Smooth muscle cell (in vitro differentiated cells): ENCODE results near the gene COL1A1. TPM values are rescaled to one million over a fixed set of nuclear protein-coding genes. Genes with fewer than 3 reads are reported as not detected.

Experiments
- DNase-seq: peaks from one replicate; lab custom pipeline; 2025; ENCODE audit not compliant: unreplicated experiment; lab: John Stamatoyannopoulos, UW
- H2AFZ ChIP-seq: fragments of 200-600 bp; sonication (generic); 2 replicates; pipeline ENCODE4 v1.6.0; 2016; ENCODE audit warnings: antibody characterized with exemption, low read depth, mild to moderate bottlenecking
- H3F3A ChIP-seq: fragments of 200-600 bp; sonication (generic); 2 replicates; pipeline ENCODE4 v1.6.0; 2017; ENCODE audit warnings: antibody characterized with exemption, low read depth
- H3K27ac ChIP-seq: fragments of 200-600 bp; sonication (generic); 2 replicates; pipeline ENCODE4 v1.5.1; 2016; ENCODE audit warnings: low read depth, mild to moderate bottlenecking
- H3K27me3 ChIP-seq: fragments of 200-600 bp; sonication (generic); 2 replicates; pipeline ENCODE4 v1.6.1; 2016; ENCODE audit warnings: low read depth, mild to moderate bottlenecking
- H3K36me3 ChIP-seq: fragments of 200-600 bp; sonication (generic); 2 replicates; pipeline ENCODE4 v1.5.1; 2016; ENCODE audit warnings: low read depth
- H3K4me1 ChIP-seq: fragments of 200-600 bp; sonication (generic); 2 replicates; pipeline ENCODE4 v1.5.1; 2016; ENCODE audit warnings: low read depth
- H3K4me2 ChIP-seq: fragments of 200-600 bp; sonication (generic); 2 replicates; pipeline ENCODE4 v1.6.0; 2016; ENCODE audit warnings: mild to moderate bottlenecking
- H3K4me3 ChIP-seq: fragments of 200-600 bp; sonication (generic); 2 replicates; pipeline ENCODE4 v1.5.1; 2016; ENCODE audit warnings: mild to moderate bottlenecking
- H3K79me2 ChIP-seq: fragments of 200-600 bp; sonication (generic); 2 replicates; pipeline ENCODE4 v1.6.0; 2016; ENCODE audit warnings: low read depth, mild to moderate bottlenecking
- H3K9ac ChIP-seq: fragments of 200-600 bp; sonication (generic); 2 replicates; pipeline ENCODE4 v1.6.0; 2016; ENCODE audit warnings: low read depth
- H3K9me3 ChIP-seq: fragments of 200-600 bp; sonication (generic); replicated peaks from 2 replicates; pipeline ENCODE4 v1.5.1; 2016; ENCODE audit warnings: low read depth
- H4K20me1 ChIP-seq: fragments of 200-600 bp; sonication (generic); 2 replicates; pipeline ENCODE4 v1.6.0; 2016; ENCODE audit warnings: low read depth
- WGBS: methylation state at CpG from one replicate; pipeline ENCODE4 v1.1.7; 2016; ENCODE audit warnings: low lambda C conversion rate; 5-methylcytosine and 5-hydroxymethylcytosine counted together
- polyA plus RNA-seq: library from polyadenylated mRNA; unstranded; fragments of >200 nt; fragmentation: Nextera tagmentation; extraction: Ambion mirVana; gene quantifications from 2 replicates; pipeline ENCODE4 v1.2.1, GENCODE V29; 2016
- total RNA-seq: library from RNA; depleted of rRNA; stranded (reverse); fragments of >200 nt; gene quantifications from 2 replicates; pipeline ENCODE4 v1.2.3, GENCODE V29; 2014
- TF ChIP-seq, protein P1 (sequence below): fragments of 200-600 bp; sonication (generic); IDR thresholded peaks from 2 replicates; pipeline ENCODE4 v1.5.1; 2017; ENCODE audit warnings: borderline replicate concordance, mild to moderate bottlenecking, antibody characterized with exemption; ENCODE audit not compliant: insufficient read depth, poor library complexity, severe bottlenecking

The COL1A1 gene
- total and polyA plus RNA-seq, 2 experiments from 2014 or later: 4,141 to 25,649 TPM

DNA sequence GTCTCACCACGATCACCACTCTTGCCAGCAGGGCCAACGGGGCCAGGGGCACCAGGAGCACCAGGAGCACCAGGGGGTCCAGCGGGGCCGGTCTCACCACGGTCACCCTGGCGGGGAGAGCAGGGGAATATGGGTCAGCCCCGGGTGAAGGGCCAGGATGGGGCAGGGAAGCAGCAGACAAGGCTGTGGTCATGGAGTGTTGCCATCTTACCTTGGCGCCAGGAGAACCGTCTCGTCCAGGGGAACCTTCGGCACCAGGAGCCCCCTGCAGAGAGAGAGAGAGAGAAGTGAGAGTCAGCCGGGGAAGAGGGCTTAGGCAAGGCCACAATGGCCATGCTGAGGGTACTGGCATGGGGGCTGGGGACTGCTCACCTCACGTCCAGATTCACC, 12.9 kb downstream of the COL1A1 start:
- peaks cover 13% of the 10 kb centered on the region for H3K79me2 ChIP-seq
- H3K4me3 ChIP-seq: no peak overlapping the region
- peaks cover 79% of the 10 kb centered on the region for H3F3A ChIP-seq
- H3K4me2 ChIP-seq: peak overlapping the region; percentile 13
- H3K36me3 ChIP-seq: peaks cover 8% of the 10 kb centered on the region
- no peaks in the 10 kb centered on the region for H3K9me3 ChIP-seq
- no peaks in the 10 kb centered on the region for H3K27me3 ChIP-seq
- peaks cover 8% of the 10 kb centered on the region for H3K4me1 ChIP-seq
- peak overlapping the region; percentile 99 for H3K27ac ChIP-seq
- H3K9ac ChIP-seq: no peak overlapping the region
- TF ChIP-seq, protein P1, sequence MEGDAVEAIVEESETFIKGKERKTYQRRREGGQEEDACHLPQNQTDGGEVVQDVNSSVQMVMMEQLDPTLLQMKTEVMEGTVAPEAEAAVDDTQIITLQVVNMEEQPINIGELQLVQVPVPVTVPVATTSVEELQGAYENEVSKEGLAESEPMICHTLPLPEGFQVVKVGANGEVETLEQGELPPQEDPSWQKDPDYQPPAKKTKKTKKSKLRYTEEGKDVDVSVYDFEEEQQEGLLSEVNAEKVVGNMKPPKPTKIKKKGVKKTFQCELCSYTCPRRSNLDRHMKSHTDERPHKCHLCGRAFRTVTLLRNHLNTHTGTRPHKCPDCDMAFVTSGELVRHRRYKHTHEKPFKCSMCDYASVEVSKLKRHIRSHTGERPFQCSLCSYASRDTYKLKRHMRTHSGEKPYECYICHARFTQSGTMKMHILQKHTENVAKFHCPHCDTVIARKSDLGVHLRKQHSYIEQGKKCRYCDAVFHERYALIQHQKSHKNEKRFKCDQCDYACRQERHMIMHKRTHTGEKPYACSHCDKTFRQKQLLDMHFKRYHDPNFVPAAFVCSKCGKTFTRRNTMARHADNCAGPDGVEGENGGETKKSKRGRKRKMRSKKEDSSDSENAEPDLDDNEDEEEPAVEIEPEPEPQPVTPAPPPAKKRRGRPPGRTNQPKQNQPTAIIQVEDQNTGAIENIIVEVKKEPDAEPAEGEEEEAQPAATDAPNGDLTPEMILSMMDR: no peak
- no peak overlapping the region for H2AFZ ChIP-seq
- WGBS: 62% methylated on average over 13 of the region's 13 CpGs
- peaks cover 100% of the 10 kb centered on the region for H4K20me1 ChIP-seq
- no peak for DNase-seq

DNA sequence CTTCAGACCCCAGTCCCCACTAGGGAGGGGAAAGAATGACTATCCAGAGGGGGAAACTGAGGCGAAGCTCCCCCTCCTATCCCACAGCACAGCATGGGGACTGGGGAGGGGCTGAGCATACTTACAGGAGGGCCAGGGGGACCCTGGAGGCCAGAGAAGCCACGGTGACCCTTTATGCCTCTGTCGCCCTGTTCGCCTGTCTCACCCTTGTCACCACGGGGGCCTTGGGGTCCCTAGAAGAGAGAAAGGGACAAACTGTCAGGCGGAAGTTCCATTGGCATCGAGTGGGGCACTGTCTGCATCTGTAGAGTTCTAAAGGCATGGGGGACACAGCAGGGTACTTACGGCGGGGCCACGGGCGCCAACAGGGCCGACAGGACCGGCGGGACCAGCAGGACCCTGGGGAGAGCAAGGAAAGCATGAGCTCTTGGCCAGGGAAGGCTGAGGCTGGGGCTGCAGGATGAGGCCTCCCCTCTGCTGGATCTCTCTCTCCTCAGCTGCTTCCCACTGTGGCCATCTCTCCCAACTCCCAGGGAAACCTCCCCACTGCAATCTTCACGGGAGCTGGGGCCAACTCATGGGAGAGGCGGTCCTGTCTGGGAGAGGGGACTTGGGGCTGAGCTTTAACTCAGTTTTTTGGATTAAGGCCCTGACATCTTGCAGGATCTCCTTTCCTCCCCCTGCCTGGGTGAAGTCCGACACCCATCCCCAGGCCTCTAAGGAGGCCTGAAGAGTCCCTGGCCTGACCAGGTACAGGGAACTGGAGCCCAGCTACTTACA, 13.5 kb downstream of the COL1A1 start:
- H2AFZ ChIP-seq: no peak overlapping the region
- TF ChIP-seq, protein P1: no peak
- H3K9ac ChIP-seq: no peak overlapping the region
- peaks cover 100% of the 10 kb centered on the region for H4K20me1 ChIP-seq
- H3F3A ChIP-seq: peaks cover 79% of the 10 kb centered on the region
- peak overlapping the region; percentile 99 for H3K27ac ChIP-seq
- H3K36me3 ChIP-seq: peaks cover 8% of the 10 kb centered on the region
- H3K4me1 ChIP-seq: peaks cover 8% of the 10 kb centered on the region
- no peak overlapping the region for H3K4me2 ChIP-seq
- no peaks in the 10 kb centered on the region for H3K27me3 ChIP-seq
- DNase-seq: no peak
- H3K79me2 ChIP-seq: peaks cover 9% of the 10 kb centered on the region
- H3K9me3 ChIP-seq: no peaks in the 10 kb centered on the region
- no peak overlapping the region for H3K4me3 ChIP-seq
- WGBS: 72% methylated on average over 17 of the region's 17 CpGs

DNA sequence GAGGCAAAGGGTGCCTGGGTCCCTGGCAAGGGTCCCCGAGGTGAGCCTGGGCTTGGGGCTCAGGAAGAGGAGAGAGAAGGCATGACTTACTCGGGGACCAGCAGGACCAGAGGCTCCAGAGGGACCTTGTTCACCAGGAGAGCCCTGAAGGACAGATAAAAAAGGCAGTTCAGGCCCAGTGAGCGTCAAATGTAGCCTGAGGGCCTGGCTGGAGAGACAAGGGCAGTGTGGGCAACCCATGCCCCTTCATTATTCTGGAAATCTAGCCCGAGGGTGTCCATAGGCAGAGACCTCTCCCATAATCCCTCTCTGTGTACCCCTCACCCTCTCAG, 14.1 kb downstream of the COL1A1 start:
- Histone ChIP-seq H3K4me1 (peaks cover 8% of the 10 kb centered on the region), H4K20me1 (peaks cover 100% of the 10 kb centered on the region), H3K9me3 (no peaks in the 10 kb centered on the region), H2AFZ (no peak overlapping the region), H3K9ac (no peak overlapping the region), H3K79me2 (peaks cover 3% of the 10 kb centered on the region), H3K27ac (peak overlapping the region; percentile 99), H3K4me3 (no peak overlapping the region), H3K27me3 (no peaks in the 10 kb centered on the region), H3K36me3 (peaks cover 3% of the 10 kb centered on the region), H3F3A (peaks cover 77% of the 10 kb centered on the region), H3K4me2 (no peak overlapping the region)
- TF ChIP-seq, protein P1: no peak
- DNase-seq: no peak
- 51% methylated on average over 4 of the region's 4 CpGs for WGBS
